Mesothelial cell of epicardium (in vitro differentiated cells): ENCODE data around the gene SOX6. TPM values are rescaled to one million over a fixed set of nuclear protein-coding genes. Genes with fewer than 3 reads are reported as not detected.

Source experiments
- DNase-seq, 2 experiments: peaks; one replicate each; pipeline ENCODE4 v3.0.0; 2021; ENCODE audit warnings: low spot score in 2 of 2; ENCODE audit not compliant: unreplicated experiment in 2 of 2
- H3K27ac Mint-ChIP-seq: 2 replicates; pipeline ENCODE4 v1.8.0; 2021; ENCODE audit warnings: mixed read lengths
- H3K27me3 Mint-ChIP-seq: 2 replicates; pipeline ENCODE4 v1.8.0; 2021; ENCODE audit warnings: low read depth, mixed read lengths
- H3K36me3 Mint-ChIP-seq: 2 replicates; pipeline ENCODE4 v1.8.0; 2021; ENCODE audit warnings: mixed read lengths
- H3K4me1 Mint-ChIP-seq: 2 replicates; pipeline ENCODE4 v1.8.0; 2021; ENCODE audit warnings: mixed read lengths
- H3K4me3 Mint-ChIP-seq: 2 replicates; pipeline ENCODE4 v1.8.0; 2021; ENCODE audit warnings: mild to moderate bottlenecking, moderate library complexity, mixed read lengths
- H3K9me3 Mint-ChIP-seq: 2 replicates; pipeline ENCODE4 v1.8.0; 2021; ENCODE audit warnings: mixed read lengths
- total RNA-seq: library from RNA; stranded (reverse); gene quantifications from 3 replicates; pipeline ENCODE4 v1.2.1, GENCODE V29; 2021
- TF ChIP-seq, protein P1 (sequence below): fragments of 200-600 bp; sonication (generic); IDR thresholded peaks from one replicate; pipeline ENCODE4 v1.5.0; 2021; ENCODE audit warnings: antibody characterized with exemption; ENCODE audit not compliant: unreplicated experiment

The SOX6 gene
- total RNA-seq, 1 donor from 2014 or later = 46.4 TPM

DNA sequence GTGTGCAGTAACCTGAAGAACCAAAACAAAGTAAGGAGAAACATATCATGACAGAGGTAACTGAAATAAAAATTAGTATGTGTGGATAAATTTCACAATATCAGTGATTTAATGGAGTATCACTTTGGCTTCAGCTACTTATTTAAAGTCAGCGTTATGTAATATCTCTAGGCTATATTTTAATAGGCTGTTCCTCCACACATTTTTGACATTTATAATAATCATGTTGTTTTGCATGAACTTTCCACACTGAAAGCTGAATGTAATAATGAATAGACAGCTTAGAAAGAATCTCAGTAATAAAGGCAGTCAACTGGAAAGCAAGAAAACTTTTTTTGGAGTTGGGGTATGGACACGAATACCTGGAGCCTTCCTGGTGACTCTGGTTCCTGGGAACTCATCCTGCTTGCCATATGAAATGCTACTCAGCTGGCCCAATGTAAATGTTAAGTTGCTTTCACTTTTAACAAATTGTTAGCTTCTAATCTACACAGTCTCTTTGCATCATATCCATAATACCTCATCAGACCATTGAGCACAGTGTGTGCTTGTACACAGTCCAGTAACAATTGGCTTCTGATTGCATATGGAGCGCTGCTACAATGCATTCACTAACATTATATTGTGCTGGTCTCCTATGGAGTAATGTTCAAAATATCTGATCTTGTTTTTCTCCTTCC is 257.7 kb downstream of the SOX6 start:
- peaks cover 14% of the 10 kb centered on the region for H3K9me3 Mint-ChIP-seq
- H3K4me3 Mint-ChIP-seq = no peak overlapping the region
- TF ChIP-seq, protein P1, sequence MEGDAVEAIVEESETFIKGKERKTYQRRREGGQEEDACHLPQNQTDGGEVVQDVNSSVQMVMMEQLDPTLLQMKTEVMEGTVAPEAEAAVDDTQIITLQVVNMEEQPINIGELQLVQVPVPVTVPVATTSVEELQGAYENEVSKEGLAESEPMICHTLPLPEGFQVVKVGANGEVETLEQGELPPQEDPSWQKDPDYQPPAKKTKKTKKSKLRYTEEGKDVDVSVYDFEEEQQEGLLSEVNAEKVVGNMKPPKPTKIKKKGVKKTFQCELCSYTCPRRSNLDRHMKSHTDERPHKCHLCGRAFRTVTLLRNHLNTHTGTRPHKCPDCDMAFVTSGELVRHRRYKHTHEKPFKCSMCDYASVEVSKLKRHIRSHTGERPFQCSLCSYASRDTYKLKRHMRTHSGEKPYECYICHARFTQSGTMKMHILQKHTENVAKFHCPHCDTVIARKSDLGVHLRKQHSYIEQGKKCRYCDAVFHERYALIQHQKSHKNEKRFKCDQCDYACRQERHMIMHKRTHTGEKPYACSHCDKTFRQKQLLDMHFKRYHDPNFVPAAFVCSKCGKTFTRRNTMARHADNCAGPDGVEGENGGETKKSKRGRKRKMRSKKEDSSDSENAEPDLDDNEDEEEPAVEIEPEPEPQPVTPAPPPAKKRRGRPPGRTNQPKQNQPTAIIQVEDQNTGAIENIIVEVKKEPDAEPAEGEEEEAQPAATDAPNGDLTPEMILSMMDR = no peak
- peaks cover 13% of the 10 kb centered on the region for H3K36me3 Mint-ChIP-seq
- DNase-seq = no peak
- peaks cover 55% of the 10 kb centered on the region for H3K4me1 Mint-ChIP-seq
- H3K27ac Mint-ChIP-seq = no peak overlapping the region
- no peaks in the 10 kb centered on the region for H3K27me3 Mint-ChIP-seq

- Mint-ChIP-seq H3K27ac (no peak overlapping the region), H3K4me1 (peaks cover 59% of the 10 kb centered on the region), H3K27me3 (no peaks in the 10 kb centered on the region), H3K36me3 (peaks cover 2% of the 10 kb centered on the region), H3K9me3 (peaks cover 3% of the 10 kb centered on the region), H3K4me3 (no peak overlapping the region)
- DNase-seq = no peak
- TF ChIP-seq, protein P1 = no peak
Observed at GRCh38 chr11:16097543-16097942, 258.8 kb downstream of the SOX6 start.

GRCh38 chr11:16096336-16096735 is 260.0 kb downstream of the SOX6 start:
- H3K27me3 Mint-ChIP-seq = no peaks in the 10 kb centered on the region
- H3K9me3 Mint-ChIP-seq = no peaks in the 10 kb centered on the region
- H3K4me3 Mint-ChIP-seq = no peak overlapping the region
- H3K27ac Mint-ChIP-seq = no peak overlapping the region
- no peak for DNase-seq
- no peaks in the 10 kb centered on the region for H3K36me3 Mint-ChIP-seq
- TF ChIP-seq, protein P1 = no peak
- peaks cover 68% of the 10 kb centered on the region for H3K4me1 Mint-ChIP-seq

GRCh38 chr11:16095756-16096155 is 260.6 kb downstream of the SOX6 start:
- Mint-ChIP-seq H3K9me3 (no peaks in the 10 kb centered on the region), H3K4me3 (no peak overlapping the region), H3K4me1 (peaks cover 67% of the 10 kb centered on the region), H3K27ac (no peak overlapping the region), H3K36me3 (no peaks in the 10 kb centered on the region), H3K27me3 (no peaks in the 10 kb centered on the region)
- TF ChIP-seq, protein P1 = no peak
- no peak for DNase-seq

DNA sequence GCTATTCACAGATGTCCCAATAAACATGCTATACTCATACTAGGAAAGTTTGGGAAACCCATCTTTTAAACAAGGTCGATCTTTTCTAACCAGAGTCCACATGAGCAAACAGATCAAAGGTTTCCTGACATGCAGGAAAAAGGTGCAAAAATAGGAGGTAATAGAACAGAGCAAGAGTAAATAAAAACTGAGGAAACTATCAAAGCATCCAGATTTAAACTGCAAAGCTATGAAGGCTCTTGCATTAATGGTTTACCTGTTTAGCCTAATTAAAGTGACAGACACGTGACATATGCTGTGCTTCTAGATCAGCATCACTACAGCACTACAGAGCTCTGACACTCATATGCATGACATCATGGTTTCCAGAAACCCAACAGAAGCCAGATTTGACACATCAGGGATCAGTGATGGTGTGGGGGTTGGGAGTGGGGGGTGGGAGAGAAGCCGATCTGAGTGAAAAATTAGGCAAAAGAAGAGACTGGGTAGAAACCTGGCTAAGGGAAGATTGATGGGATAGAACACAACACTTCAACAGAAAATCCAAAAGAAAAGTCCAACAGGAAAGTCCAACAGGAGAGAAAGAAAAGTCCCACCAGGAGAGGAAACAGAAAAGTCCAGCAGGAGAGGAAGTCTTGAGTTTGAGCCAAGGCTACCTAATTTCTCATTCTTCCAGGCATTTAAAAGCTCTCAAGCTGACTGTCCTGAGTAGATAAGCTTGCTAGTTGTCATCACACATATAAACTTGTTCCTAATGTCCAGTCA is 262.3 kb downstream of the SOX6 start:
- H3K9me3 Mint-ChIP-seq = no peaks in the 10 kb centered on the region
- H3K27ac Mint-ChIP-seq = no peak overlapping the region
- TF ChIP-seq, protein P1 = no peak
- peaks cover 51% of the 10 kb centered on the region for H3K4me1 Mint-ChIP-seq
- no peak overlapping the region for H3K4me3 Mint-ChIP-seq
- DNase-seq = no peak
- H3K36me3 Mint-ChIP-seq = no peaks in the 10 kb centered on the region
- H3K27me3 Mint-ChIP-seq = no peaks in the 10 kb centered on the region
